GM19438 (cell line): ENCODE measurements around the gene FARP2.

Source experiments
- ATAC-seq: cut with Tn5 transposase; IDR thresholded peaks from one replicate; pipeline ENCODE4 v1.9.1; 2021; ENCODE audit warnings: low read depth; ENCODE audit not compliant: unreplicated experiment

Gene FARP2

DNA sequence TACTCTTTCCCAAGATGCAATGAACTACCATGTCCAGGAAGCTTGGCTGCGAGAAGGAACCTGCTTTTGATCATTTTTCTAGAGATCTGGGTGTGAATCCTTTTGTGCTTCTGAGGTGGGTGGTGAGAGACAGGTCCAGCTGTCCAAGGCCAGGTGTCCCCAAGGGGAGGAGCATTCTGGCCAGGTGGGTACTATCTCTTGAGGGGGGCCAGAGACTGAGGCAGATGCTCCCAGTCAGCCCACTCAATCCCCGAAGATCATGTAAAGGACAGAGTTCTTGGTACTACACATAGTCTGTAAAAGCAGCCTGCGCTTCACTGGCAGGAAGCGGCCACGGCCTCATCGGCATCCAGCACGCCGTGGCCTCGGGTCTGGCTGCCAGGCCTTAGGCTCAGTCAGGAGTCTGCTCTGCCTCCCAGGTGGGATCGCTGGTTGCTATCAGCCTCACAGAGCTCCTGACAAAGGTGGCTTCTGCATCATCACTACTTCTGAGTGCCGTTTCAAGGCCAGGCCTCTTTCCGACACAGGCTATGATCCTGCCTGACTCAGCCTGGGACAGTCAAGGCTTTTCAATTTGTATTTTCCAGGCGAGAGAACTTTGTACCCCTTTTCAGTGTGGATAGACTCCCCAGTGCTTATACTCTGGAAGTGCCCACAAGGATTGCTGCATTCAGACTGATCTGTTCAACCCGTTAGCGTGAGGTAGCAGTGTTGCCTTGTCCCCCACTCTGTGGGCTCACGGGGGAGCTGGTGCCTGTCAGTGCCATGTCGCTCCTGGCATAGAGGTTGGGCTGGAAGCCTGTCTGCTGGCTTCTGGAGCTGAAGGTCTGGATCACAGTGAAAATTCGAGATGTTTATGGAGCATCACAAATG, 123.2 kb downstream of the FARP2 start:
- no peak for ATAC-seq

DNA sequence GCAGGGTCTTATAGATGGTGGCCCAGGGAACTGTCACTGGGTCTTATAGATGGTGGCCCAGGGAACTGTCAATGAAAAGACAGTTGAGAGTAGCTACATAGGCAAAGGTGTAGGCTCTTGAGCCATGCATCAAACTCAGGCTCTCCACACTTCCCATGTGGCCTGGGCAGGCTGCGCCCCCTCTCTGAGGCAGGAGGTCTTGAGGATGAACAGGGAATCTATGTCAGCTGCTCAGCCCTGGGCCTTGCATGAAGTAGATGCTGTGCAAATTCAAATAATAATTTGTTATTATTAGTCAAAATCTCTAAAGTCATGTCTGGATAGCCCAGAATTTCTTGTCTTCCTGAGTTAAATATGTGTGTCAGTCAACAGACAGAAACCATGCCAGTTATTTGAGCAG, 125.6 kb downstream of the FARP2 start:
- ATAC-seq: no peak

DNA sequence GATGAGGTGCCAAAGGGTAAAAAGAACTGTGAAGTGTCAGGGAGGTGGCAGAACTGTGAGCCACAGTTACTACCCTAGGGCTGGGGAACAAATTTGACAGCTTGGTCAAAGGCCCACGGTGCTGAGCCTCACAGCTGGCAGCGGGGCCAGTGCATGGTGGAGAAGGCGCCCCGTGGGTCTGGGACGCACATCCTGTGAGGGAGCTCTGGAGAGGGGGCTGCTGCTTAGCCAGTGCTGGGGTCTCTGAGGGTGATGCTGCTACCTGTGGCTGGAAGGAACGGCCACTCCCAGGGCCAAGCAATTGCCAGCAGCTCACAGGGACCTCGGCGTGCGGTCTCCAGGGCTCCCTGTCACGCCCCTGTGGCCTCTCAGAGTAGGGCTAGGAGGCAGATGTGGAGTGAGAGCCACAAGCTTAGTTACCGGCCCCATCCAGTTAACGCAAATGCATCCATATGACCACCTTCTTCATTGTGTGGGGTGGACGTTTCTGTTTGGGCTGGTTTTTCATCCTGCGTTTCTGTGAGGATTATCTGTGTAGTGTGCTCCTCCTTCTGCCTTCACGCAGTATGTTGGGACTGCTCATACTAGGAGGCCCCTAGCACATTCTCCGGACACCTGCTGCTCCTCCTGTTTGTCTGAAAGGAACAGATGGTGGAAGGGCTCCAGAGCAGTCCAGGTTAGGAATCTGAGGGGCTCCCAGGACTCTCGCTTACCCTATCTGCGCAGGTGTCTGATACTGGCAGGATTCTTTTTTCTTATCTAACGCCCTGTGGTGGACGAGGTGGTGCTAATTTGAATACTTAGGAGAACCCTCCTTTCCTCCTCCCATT, 126.3 kb downstream of the FARP2 start:
- no peak for ATAC-seq

- ATAC-seq: no peak
Measured at GRCh38 chr2:241483305-241483704, 127.2 kb downstream of the FARP2 start.

DNA sequence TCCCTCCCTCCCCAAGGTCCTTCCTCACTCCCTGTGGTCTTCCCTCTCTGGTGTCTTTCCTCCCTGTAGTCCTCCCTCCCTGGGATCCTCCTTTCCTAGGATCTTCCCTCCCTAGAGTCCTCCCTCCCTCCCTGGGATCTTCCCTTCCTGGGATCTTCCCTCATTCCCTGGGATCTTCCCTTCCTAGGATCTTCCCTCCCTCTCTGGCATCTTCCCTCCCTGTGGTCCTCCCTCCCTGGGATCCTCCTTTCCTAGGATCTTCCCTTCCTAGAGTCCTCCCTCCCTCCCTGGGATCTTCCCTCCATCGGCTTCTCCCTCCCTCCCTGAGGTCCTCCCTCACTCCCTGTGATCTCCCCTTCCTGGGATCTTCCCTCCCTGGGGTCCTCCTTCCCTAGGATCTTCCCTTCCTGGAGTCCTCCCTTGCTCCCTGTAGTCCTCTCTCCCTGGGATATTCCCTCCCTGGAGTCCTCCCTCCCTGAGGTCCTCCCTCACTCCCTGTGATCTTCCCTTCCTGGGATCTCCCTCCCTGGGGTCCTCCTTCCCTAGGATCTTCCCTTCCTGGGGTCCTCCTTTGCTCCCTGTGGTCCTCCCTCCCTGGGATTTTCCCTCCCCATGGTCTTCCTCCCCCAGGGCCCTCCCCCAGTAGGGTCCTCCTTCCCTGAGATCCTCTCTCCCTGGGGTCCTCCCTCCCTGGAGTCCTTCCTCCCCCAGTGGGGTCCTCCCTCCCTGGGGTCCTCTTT, 129.3 kb downstream of the FARP2 start:
- ATAC-seq: no peak

DNA sequence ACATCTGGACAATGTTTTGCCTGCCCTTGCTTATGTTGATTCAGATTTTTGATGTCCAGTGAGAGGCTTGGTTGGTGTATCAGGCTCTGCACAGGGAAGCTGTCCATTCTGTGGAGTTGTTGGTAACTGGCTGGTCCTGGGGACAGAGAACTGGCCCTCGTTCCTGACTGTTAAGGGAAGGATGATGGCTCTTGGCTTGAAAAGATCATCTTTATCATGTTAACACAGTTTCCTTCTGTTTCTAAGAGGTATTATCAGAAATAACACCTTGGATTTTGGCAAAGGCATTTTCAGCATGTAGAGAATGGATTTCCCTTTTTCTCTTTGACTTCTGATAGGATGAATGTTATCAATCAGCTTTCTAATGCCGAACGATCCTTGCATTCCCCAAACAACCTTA, 133.0 kb downstream of the FARP2 start:
- ATAC-seq: no peak

- ATAC-seq: no peak
Measured at GRCh38 chr2:241489733-241490680, 133.9 kb downstream of the FARP2 start.

DNA sequence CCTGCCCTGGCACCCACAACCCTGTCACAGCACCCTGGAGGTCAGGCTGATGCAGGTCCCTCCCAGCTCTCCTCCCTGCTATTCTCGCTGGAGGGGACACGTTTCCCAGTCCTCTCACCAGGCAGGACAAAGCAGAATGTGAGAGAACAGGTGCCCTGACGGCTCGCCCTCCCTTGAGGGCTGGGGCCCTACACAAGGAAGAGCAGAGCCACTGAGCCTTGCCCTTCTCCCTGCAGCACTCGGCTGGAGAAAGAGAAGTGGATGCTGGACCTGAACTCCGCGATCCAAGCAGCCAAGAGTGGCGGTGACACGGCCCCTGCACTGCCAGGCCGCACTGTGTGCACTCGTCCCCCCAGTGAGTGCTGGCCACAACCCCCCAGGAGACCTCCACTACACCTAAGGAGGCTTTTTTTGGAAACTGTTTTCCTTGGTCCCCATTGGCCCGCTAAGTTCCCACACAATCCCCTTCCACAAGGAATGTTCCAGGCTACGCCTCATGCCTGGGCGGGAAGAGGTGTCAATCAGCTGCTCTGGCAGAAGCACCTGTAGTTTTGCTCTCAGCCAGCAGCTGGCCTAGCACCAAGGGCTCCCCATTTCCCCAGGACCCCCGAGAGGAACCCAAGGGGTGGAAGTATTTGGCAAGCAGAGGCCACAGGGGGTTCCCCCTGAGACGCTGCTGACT, 134.9 kb downstream of the FARP2 start:
- ATAC-seq: no peak

GRCh38 chr2:241491549-241492173, 135.6 kb downstream of the FARP2 start:
- ATAC-seq: no peak

DNA sequence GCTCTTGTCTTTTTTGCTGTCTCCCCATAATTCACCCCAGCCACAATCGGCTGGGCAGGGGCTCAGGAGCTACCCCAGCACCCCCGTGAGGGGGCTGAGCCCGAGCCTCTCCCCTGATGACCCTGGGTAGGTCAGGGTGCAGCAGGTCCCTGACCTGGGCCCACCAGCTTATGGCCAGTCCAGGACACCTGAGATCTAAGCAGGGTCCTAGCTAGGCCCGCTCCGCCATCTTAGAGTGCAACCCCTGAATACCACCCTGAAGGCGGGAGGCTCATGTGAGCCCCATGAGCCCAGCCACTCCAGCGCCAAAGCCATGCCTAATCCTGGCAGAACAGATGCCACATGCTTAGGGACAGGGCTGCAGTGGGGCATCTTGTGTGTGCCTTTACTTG, 136.1 kb downstream of the FARP2 start:
- no peak for ATAC-seq

- ATAC-seq: no peak
Measured at GRCh38 chr2:241493092-241493491, 137.0 kb downstream of the FARP2 start.

GRCh38 chr2:241494311-241494908, 138.3 kb downstream of the FARP2 start:
- ATAC-seq: no peak

DNA sequence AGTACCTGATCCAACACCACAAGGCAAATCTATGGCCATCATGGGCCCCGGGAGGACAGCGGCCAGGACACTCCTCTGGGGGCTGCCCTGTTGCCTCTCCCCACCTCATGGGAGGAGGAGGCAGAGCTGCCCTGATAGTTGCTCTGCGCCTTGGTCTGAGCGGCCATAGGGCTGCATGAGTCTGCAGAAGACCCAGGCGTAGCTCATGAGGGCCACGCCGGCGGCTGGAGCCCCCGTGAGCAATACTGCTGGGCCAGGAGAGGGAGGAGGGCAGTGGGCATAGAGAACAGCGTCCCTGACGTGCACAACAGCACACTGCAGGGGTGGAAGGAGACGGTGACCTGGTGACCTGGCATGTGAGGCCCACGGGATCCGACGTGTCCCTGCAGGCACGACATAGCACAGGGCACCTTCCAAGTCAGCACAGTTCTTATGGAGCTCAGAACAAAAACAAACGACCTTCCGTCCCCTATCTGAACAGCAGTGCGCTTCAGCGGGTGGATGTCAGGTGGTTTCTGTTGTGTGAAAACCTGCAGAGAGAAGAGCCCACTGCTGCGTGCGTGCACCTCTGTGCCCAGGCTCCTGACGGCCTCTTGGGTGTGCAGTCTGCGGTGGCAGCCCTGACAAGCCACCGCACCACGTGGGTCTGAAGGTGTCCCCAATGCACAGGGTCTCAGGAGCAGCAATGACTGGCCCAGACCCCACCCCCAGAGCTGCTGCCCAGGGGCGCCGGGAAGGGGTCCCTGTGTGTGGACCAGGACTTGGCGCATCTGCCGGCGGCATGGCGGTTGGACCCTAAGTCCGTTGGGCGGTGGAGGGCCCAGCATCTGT, 139.3 kb downstream of the FARP2 start:
- no peak for ATAC-seq

DNA sequence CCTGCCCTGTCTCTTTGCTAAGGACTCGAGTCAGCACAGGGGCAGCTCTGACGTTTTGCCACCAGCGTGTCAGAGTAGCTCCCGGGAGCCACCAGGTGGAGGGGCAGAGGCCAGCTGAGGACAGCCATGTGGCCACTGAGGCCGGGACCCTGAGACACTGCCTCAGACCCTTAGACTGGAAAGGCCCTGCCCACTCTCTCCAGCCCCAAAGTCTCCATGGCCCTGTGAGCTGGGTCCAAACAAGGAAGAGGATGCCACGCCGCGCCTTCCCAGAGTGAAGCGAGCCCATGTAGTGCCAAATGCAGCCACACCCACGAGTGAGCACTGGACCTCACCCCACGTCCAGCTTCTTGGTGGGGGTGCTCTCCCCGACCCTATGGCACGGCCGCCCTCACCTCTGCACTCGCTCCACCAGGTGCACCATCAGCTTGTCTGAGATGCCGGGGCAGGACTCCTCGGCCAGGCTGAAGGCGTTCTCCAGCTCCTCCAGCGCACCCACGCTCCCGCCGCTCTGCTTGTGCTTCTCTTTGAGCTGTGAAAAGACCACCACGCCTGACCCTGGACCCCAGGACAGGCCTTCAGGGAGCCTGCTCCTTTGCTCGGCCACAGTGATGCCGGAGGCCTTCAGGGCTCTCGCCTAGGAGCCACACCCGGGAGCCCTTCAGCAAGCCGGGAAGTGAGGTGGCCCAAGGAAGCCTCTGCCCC, 140.1 kb downstream of the FARP2 start:
- ATAC-seq: no peak

GRCh38 chr2:241496904-241497877, 141.1 kb downstream of the FARP2 start:
- no peak for ATAC-seq
